PC-3 (cell line): ENCODE measurements around the gene RBM15B. TPM values are rescaled to one million over a fixed set of nuclear protein-coding genes. Genes with fewer than 3 reads are reported as not detected.
A peak's percentile ranks its signal among the peaks of the same experiment; 100 is the strongest.

Source experiments
- ATAC-seq: fragments of 200-7000 bp; cut with Tn5 transposase; 2 replicates; pipeline ENCODE4 v1.9.1; 2020; ENCODE audit warnings: mild to moderate bottlenecking, moderate library complexity
- BruUV-seq: library from RNA; stranded (reverse); fragments of 400-500 nt; replicated peaks from 2 replicates; lab custom pipeline; 2021; lab: Mats Ljungman, UMichigan
- CTCF ChIA-PET: fragments of 300-600 bp; sonication (Branson Sonifier 250); formaldehyde crosslinking; loops from one replicate; lab custom pipeline; 2022; ENCODE audit warnings: antibody characterized with exemption; lab: Charles Lee
- POLR2A ChIA-PET: fragments of 300-600 bp; sonication (Branson Sonifier 250); formaldehyde crosslinking; loops from one replicate; lab custom pipeline; 2022; ENCODE audit warnings: antibody characterized with exemption; ENCODE audit not compliant: unreplicated experiment; lab: Charles Lee
- DNase-seq: peaks from one replicate; pipeline ENCODE4 v3.0.0-alpha.2; 2015
- H2AFZ ChIP-seq: fragments of 300-600 bp; sonication (generic); 2 replicates; pipeline ENCODE4 v1.6.0; 2016; ENCODE audit warnings: antibody characterized with exemption, low read length
- H3F3A ChIP-seq: fragments of 300-600 bp; sonication (generic); one replicate; pipeline ENCODE4 v1.6.0; 2017; ENCODE audit warnings: antibody characterized with exemption, low read length, control low read depth, mild to moderate bottlenecking; ENCODE audit not compliant: unreplicated experiment
- H3K27ac ChIP-seq: fragments of 300-600 bp; sonication (generic); 2 replicates; pipeline ENCODE4 v1.5.1; 2016; ENCODE audit warnings: mild to moderate bottlenecking, low read length
- H3K27me3 ChIP-seq: fragments of 300-600 bp; sonication (generic); 2 replicates; pipeline ENCODE4 v1.6.1; 2016; ENCODE audit warnings: low read length, mixed read lengths
- H3K36me3 ChIP-seq: fragments of 300-600 bp; sonication (generic); 2 replicates; pipeline ENCODE4 v1.6.1; 2016; ENCODE audit warnings: low read depth, mixed run types, low read length, mixed read lengths
- H3K4me1 ChIP-seq: fragments of 300-600 bp; sonication (generic); 2 replicates; pipeline ENCODE4 v1.5.1; 2016; ENCODE audit warnings: low read length; ENCODE audit not compliant: insufficient read depth
- H3K4me2 ChIP-seq: fragments of 300-600 bp; sonication (generic); 2 replicates; pipeline ENCODE4 v1.6.0; 2016; ENCODE audit warnings: low read length
- H3K4me3 ChIP-seq: fragments of 300-600 bp; sonication (generic); 2 replicates; pipeline ENCODE4 v1.5.1; 2016; ENCODE audit warnings: mild to moderate bottlenecking, low read length, mixed read lengths
- H3K79me2 ChIP-seq: fragments of 300-600 bp; sonication (generic); 2 replicates; pipeline ENCODE4 v1.6.1; 2017; ENCODE audit warnings: low read length, mixed read lengths
- H3K9ac ChIP-seq: fragments of 300-600 bp; sonication (generic); 2 replicates; pipeline ENCODE4 v1.6.0; 2016; ENCODE audit warnings: mild to moderate bottlenecking, low read length
- H3K9me2 ChIP-seq: fragments of 300-600 bp; sonication (generic); replicated peaks from 2 replicates; pipeline ENCODE4 v1.6.1; 2016; ENCODE audit warnings: mixed run types, low read length, mixed read lengths
- H3K9me3 ChIP-seq: fragments of 300-600 bp; sonication (generic); 2 replicates; pipeline ENCODE4 v1.6.1; 2016; ENCODE audit warnings: low read length, mixed read lengths
- H4K20me1 ChIP-seq: fragments of 300-600 bp; sonication (generic); 2 replicates; pipeline ENCODE4 v1.6.1; 2016; ENCODE audit warnings: low read length, mixed read lengths
- EZH2 ChIP-seq: fragments of 300-600 bp; sonication (generic); IDR thresholded peaks from one replicate; pipeline ENCODE4 v1.6.1; 2017; ENCODE audit warnings: antibody characterized with exemption, mild to moderate bottlenecking, low read length; ENCODE audit not compliant: unreplicated experiment
- EZH2phosphoT487 ChIP-seq: fragments of 300-600 bp; sonication (generic); IDR thresholded peaks from 2 replicates; pipeline ENCODE4 v1.6.1; 2018; ENCODE audit warnings: mild to moderate bottlenecking, antibody characterized with exemption, low read length, borderline replicate concordance
- intact Hi-C: fragments of 100-400 bp; cut with micrococcal nuclease; formaldehyde crosslinking; loops from 2 replicates; pipeline ENCODE4 v1.9.0; 2023
- total RNA-seq: library from RNA; depleted of rRNA; stranded (reverse); fragments of >200 nt; gene quantifications from 2 replicates; pipeline ENCODE4 v1.2.3, GENCODE V29; 2014
- TF ChIP-seq, protein P1 (sequence below): fragments of 300-600 bp; sonication (generic); conservative IDR thresholded peaks from 2 replicates; pipeline ENCODE4 v1.5.1; 2017; ENCODE audit warnings: antibody characterized with exemption, low read depth, mild to moderate bottlenecking, low read length

The RBM15B gene
- total RNA-seq, 1 experiment from 2014 or later, result 31.1 TPM

DNA sequence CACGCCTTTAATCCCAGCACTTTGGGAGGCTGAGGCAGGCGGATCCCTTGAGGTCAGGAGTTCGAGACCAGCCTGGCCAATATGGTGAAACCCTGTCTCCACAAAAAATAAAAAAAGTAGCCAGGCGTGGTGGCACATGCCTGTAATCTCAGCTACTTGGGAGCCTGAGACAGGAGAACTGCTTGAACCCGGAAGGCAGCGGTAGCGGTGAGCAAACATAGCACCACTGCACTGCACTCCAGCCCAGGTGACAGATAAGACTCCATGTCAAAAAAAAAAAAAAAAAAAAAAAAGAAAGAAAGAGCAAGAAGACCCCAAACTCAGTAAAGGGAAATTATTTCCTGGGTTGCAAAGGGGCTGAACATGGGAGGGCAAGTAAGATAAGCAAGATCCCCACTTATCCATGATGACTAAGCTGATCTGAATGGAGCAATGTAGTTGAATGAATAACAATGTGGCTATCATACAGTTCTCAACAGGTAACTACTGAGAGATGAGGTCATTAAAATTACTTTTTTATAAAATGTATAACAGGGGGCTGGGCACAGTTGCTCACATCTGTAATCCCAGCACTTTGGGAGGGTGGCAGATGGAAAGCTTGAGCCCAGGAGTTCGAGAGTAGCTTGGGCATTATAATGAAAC, 46.0 kb downstream of the RBM15B start:
- Histone ChIP-seq H3K27ac (no peak overlapping the region), H3K9me2 (no peaks in the 10 kb centered on the region), H3F3A (no peaks in the 10 kb centered on the region), H3K36me3 (peaks cover 45% of the 10 kb centered on the region), H3K9ac (no peak overlapping the region), H3K9me3 (no peaks in the 10 kb centered on the region), H4K20me1 (0 out of 2 replicates have a peak, but pooled peaks cover 3% of the 10 kb centered on the region), H3K27me3 (no peaks in the 10 kb centered on the region), H3K4me2 (no peak overlapping the region), H3K4me1 (no peaks in the 10 kb centered on the region), H3K4me3 (no peak overlapping the region), H2AFZ (no peak overlapping the region), H3K79me2 (no peaks in the 10 kb centered on the region)
- POLR2A ChIA-PET, result no interaction called here
- no peak for ATAC-seq
- CTCF ChIA-PET, result interaction anchor here (0.6 kb wide), 1 partner anchor 62 kb away, joined by 3 read pairs; no protein-coding TSS in a partner anchor
- no peak for TF ChIP-seq EZH2
- TF ChIP-seq EZH2phosphoT487, result no peak
- TF ChIP-seq, protein P1, sequence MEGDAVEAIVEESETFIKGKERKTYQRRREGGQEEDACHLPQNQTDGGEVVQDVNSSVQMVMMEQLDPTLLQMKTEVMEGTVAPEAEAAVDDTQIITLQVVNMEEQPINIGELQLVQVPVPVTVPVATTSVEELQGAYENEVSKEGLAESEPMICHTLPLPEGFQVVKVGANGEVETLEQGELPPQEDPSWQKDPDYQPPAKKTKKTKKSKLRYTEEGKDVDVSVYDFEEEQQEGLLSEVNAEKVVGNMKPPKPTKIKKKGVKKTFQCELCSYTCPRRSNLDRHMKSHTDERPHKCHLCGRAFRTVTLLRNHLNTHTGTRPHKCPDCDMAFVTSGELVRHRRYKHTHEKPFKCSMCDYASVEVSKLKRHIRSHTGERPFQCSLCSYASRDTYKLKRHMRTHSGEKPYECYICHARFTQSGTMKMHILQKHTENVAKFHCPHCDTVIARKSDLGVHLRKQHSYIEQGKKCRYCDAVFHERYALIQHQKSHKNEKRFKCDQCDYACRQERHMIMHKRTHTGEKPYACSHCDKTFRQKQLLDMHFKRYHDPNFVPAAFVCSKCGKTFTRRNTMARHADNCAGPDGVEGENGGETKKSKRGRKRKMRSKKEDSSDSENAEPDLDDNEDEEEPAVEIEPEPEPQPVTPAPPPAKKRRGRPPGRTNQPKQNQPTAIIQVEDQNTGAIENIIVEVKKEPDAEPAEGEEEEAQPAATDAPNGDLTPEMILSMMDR, result no peak
- no TSS peak for BruUV-seq
- DNase-seq, result peak; percentile 5
- intact Hi-C loops, result no loop called here

DNA sequence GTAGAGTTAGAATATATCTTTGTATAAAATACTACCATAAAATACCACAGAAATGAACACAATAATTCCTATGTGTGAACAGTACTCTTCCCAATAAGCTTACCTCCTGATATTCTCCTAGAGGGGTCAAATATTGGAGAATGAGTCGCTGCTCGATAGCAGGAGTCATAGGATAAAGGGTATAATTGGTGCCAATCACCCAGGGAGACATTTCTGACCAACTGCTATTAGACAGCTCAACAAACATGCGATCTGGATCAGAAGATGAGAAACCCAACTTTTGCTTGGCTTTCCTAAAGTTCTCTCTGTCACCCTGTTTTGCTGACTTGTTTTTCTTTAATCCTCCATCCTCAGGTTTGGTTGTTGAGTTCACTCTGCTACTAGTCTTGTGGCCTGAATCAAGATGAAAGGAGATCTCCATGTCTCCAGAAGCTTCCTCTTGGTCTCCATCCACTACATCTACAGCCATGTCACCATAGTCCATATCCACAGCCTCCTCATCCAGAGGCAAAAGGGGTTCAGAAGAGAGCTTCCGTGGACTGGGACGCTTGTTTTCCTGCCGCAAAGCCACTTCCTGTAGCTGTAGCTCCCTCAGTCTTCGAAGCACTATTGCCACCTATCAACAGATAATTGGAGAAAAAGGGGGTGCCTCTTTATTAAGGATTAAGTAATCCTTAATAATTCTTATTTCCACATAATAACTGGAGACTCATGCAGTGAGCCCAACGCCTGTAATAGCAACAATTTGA, 50.4 kb downstream of the RBM15B start:
- no peaks in the 10 kb centered on the region; the same call in 1 of the 2 replicates for H3K79me2 ChIP-seq
- H3F3A ChIP-seq, result no peaks in the 10 kb centered on the region
- peaks cover 34% of the 10 kb centered on the region for H3K36me3 ChIP-seq
- H2AFZ ChIP-seq, result no peak overlapping the region
- ATAC-seq (no peak), DNase-seq (no peak)
- H3K4me3 ChIP-seq, result no peak overlapping the region
- H3K9ac ChIP-seq, result no peak overlapping the region
- H4K20me1 ChIP-seq, result no peaks in the 10 kb centered on the region
- TSS peak; percentile 23 for BruUV-seq
- CTCF ChIA-PET, result no interaction called here
- no peaks in the 10 kb centered on the region for H3K9me3 ChIP-seq
- POLR2A ChIA-PET, result no interaction called here
- no peak overlapping the region for H3K4me2 ChIP-seq
- H3K27ac ChIP-seq, result no peak overlapping the region
- no peaks in the 10 kb centered on the region for H3K4me1 ChIP-seq
- no peaks in the 10 kb centered on the region for H3K9me2 ChIP-seq
- no peaks in the 10 kb centered on the region for H3K27me3 ChIP-seq
- intact Hi-C loops, result no loop called here
- no peak for TF ChIP-seq EZH2
- no peak for TF ChIP-seq EZH2phosphoT487
- TF ChIP-seq, protein P1, result no peak
